ENCODE measurements around the gene EVI5.

DNA sequence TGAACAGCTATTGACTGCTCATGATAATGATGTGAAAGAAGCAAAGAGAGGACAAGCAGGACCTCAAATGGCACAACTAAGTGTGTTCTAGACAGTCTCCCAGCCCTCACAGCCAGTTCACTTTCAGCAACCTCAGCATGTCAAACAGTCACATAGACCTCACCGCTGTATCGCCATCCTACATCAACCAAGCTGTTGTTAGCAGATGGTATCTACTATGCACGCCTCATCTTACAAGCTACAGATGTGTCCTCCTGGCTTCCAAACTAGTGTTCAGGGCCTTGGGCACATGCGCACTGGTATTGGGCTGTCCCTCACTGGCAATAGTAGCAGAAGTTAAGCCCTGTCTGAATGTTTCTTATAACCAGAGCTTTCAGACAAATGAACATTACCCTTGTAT, 28.4 kb downstream of the EVI5 start:
- TF ChIP-seq ZBED1 (IDR thresholded peaks at IDR 0.05; ENCODE audit: borderline replicate concordance) (no peak), SPI1 (IDR thresholded peaks at IDR 0.05; ENCODE audit: borderline replicate concordance, insufficient read depth, low read depth, low read length) (no peak), EZH2 (IDR thresholded peaks at IDR 0.05; ENCODE audit: borderline replicate concordance, control insufficient read depth, low read depth, low read length) (no peak), CHD2 (IDR thresholded peaks at IDR 0.05; ENCODE audit: borderline replicate concordance, low read depth, low read length) (no peak), POLR2A (IDR thresholded peaks at IDR 0.05; ENCODE audit: low read depth, low read length) (no peak), SRF (IDR thresholded peaks at IDR 0.05; ENCODE audit: low read depth in 2 of 2, low read length in 2 of 2) (no peak), RELA (IDR thresholded peaks at IDR 0.05; ENCODE audit: borderline replicate concordance, partially characterized antibody) (no peak), SMC3 (IDR thresholded peaks at IDR 0.05; ENCODE audit: borderline replicate concordance, low read length) (no peak), USF1 (IDR thresholded peaks at IDR 0.05; ENCODE audit: borderline replicate concordance, extremely low read length, insufficient read depth, low read depth, low read length) (no peak), HDAC2 (IDR thresholded peaks at IDR 0.05) (no peak), RBBP5 (conservative IDR thresholded peaks at IDR 0.05) (no peak), EGR1 (IDR thresholded peaks at IDR 0.05; ENCODE audit: borderline replicate concordance in 1 of 2, low read depth in 2 of 2, low read length in 2 of 2) (no peak), CTCF (IDR thresholded peaks at IDR 0.05 in 2 of 3, conservative IDR thresholded peaks at IDR 0.05 in 1 of 3; ENCODE audit: control insufficient read depth in 2 of 3, extremely low read depth in 1 of 3, insufficient read depth in 1 of 3, low read depth in 3 of 3, low read length in 3 of 3) (no peak), MEF2B (IDR thresholded peaks at IDR 0.05; ENCODE audit: partially characterized antibody, poor library complexity, severe bottlenecking) (no peak)
